Activated T-helper 2 cell treated with anti-CD3 and anti-CD28 coated beads, Interferon-gamma antibody, Interleukin-2, Interleukin-4, amounts not matched to agents 10 μg/mL and 5 μg/mL and 100 μg/mL, durations not matched to agents 14 hours and 24 hours and 36 hours (primary cell): ENCODE measurements around the gene MAPRE2. TPM values are rescaled to one million over a fixed set of nuclear protein-coding genes. Genes with fewer than 3 reads are reported as not detected.

Experiments
- DNase-seq: peaks from one replicate; pipeline ENCODE4 v3.0.0; 2021; ENCODE audit warnings: low spot score
- H3K27ac Mint-ChIP-seq: one replicate; pipeline ENCODE4 v1.8.0; 2021; ENCODE audit warnings: mixed read lengths
- H3K27me3 Mint-ChIP-seq: one replicate; pipeline ENCODE4 v1.8.0; 2021; ENCODE audit warnings: low read depth, mixed read lengths
- H3K36me3 Mint-ChIP-seq: one replicate; pipeline ENCODE4 v1.8.0; 2021; ENCODE audit warnings: low read depth, mixed read lengths
- H3K4me1 Mint-ChIP-seq: one replicate; pipeline ENCODE4 v1.8.0; 2021; ENCODE audit warnings: low read depth, mixed read lengths
- H3K4me3 Mint-ChIP-seq: one replicate; pipeline ENCODE4 v1.8.0; 2021; ENCODE audit warnings: low read depth, mild to moderate bottlenecking, moderate library complexity, mixed read lengths
- H3K9me3 Mint-ChIP-seq: one replicate; pipeline ENCODE4 v1.8.0; 2021; ENCODE audit warnings: mixed read lengths
- intact Hi-C: fragments of 100-400 bp; cut with micrococcal nuclease; formaldehyde crosslinking; loops from one replicate; pipeline ENCODE4 v1.15.1; 2023
- total RNA-seq: library from RNA; stranded (reverse); gene quantifications from 2 replicates; pipeline ENCODE4 v1.2.3, GENCODE V29; 2022

Gene MAPRE2
- total RNA-seq, 1 donor from 2014 or later: 42.7 TPM

DNA sequence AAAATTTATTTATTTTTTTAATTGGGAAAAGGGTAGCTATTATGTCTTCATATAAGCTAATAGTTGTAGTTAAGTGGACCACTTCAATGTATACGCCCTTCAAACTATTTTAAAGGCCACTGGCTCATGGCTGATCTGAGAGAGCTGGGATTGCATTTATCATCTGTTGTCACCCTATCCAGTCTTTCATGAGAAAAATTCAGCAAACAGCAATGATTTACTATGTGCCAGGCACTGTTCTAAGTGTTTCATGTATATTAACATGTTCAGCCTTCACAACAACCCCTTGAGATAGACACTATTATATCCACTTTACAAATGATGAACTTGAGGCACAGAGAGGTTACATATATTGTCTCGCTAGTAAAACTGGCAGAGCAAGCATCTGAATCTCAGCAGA lies 133.5 kb downstream of the MAPRE2 start:
- no peak for DNase-seq
- Mint-ChIP-seq H3K4me1 (peaks cover 15% of the 10 kb centered on the region), H3K9me3 (peaks cover 14% of the 10 kb centered on the region), H3K36me3 (no peaks in the 10 kb centered on the region), H3K4me3 (no peak overlapping the region), H3K27ac (no peak overlapping the region), H3K27me3 (no peaks in the 10 kb centered on the region)
- intact Hi-C loops: loop anchor here (5.0 kb wide), 1 partner anchor 147 kb away; no protein-coding TSS in a partner anchor

DNA sequence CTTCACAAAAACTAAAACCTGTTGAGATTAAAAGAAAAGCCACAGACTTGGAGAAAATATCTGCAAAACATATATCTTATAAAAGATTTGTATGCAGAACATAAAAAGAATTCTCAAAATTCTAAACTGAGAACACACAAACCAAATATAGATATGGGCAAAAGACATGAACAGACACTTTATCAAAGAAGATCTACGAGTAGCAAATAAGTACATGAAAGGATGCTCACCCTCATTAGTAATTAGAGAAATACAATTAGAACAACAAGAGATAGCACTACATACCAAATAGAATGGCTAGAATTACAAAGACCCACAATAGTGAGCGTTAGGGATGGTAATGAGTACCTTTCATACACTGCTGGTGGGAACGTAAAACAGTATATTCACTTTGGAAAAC lies 135.7 kb downstream of the MAPRE2 start:
- intact Hi-C loops: no loop called here
- Mint-ChIP-seq H3K4me3 (no peak overlapping the region), H3K27ac (no peak overlapping the region), H3K27me3 (no peaks in the 10 kb centered on the region), H3K36me3 (no peaks in the 10 kb centered on the region), H3K9me3 (peaks cover 14% of the 10 kb centered on the region), H3K4me1 (peaks cover 10% of the 10 kb centered on the region)
- no peak for DNase-seq

DNA sequence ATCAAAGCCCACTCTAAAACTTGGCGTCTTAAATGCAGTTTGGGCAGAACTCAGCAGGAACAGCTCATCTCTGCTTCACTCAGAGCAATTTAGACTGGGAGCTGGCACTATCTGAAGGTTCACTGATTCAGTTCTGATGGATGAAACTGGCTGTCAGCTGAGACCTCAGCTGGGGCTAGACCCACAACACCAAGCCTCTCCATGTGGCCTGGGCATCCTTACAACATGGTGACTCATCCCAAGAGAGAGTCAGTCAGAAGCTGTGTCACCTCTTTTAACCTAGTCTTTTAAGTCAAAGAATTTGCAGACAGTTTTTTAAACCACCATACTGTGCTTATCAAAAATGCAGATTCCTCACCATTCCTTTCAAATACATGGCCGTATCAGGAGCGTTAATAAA lies 137.0 kb downstream of the MAPRE2 start:
- no peak overlapping the region for H3K27ac Mint-ChIP-seq
- H3K27me3 Mint-ChIP-seq: no peaks in the 10 kb centered on the region
- H3K36me3 Mint-ChIP-seq: no peaks in the 10 kb centered on the region
- intact Hi-C loops: no loop called here
- DNase-seq: no peak
- peaks cover 14% of the 10 kb centered on the region for H3K9me3 Mint-ChIP-seq
- peaks cover 6% of the 10 kb centered on the region for H3K4me1 Mint-ChIP-seq
- H3K4me3 Mint-ChIP-seq: no peak overlapping the region

DNA sequence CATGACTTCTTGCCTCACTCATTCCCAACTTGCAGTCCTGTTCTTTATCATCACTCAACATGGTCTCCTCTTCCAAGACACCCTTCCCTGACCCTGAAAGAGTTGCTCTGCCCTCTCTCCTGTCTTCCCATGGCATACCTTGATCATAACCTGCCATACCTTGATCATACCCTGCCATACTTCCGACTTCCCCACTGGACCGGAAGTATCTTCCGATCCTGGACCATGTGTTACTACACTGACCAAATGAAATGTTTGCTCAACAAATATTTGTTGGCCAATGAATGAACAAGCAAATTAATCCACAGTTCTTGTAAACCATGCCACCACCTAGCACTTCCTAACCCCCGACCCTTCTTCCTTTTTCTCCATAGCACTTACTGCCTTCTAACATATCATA lies 138.7 kb downstream of the MAPRE2 start:
- no peaks in the 10 kb centered on the region for H3K27me3 Mint-ChIP-seq
- intact Hi-C loops: no loop called here
- H3K27ac Mint-ChIP-seq: no peak overlapping the region
- no peak for DNase-seq
- peaks cover 14% of the 10 kb centered on the region for H3K9me3 Mint-ChIP-seq
- H3K4me1 Mint-ChIP-seq: no peaks in the 10 kb centered on the region
- H3K36me3 Mint-ChIP-seq: no peaks in the 10 kb centered on the region
- H3K4me3 Mint-ChIP-seq: no peak overlapping the region

DNA sequence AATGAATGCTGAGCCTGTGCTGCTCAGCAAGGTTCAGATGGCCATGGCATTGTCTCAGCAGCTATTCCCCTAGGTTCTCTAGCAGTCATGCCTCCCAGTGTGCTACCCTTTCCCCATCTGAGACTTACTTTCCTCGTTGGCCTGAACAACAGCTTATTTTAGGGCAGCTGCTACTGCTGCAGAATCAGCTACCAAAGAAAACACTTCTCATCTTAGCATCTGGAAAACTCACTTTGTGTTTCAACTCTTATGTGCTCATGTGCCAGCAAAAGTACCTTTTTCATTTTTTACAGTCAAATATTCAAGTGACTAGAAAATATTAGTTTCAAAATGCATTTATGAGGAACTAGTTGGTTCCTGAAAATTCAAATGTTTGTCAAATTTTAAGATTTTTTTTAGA lies 139.2 kb downstream of the MAPRE2 start:
- Mint-ChIP-seq H3K27me3 (no peaks in the 10 kb centered on the region), H3K4me1 (no peaks in the 10 kb centered on the region), H3K4me3 (no peak overlapping the region), H3K36me3 (no peaks in the 10 kb centered on the region), H3K27ac (no peak overlapping the region), H3K9me3 (peaks cover 14% of the 10 kb centered on the region)
- no peak for DNase-seq
- intact Hi-C loops: no loop called here

DNA sequence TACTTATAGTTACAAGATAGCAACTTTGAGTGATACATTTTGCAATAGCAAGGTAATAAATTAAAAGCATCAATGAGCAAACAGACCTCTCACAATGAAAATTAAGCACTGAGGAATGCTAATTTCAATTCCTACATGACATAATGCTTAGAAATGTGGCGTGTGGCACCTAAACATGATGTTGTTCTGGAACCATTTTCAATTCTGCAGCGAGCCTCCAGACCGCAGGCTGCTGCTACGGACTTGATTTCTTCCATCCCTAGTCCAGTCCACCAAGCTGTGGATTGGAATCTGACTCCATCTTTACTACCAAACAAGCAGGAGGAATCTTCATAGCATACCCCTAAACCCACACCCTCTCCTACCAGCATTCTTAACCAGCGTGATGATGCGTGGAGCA lies 140.9 kb downstream of the MAPRE2 start:
- Mint-ChIP-seq H3K27ac (no peak overlapping the region), H3K4me1 (no peaks in the 10 kb centered on the region), H3K27me3 (no peaks in the 10 kb centered on the region), H3K36me3 (no peaks in the 10 kb centered on the region), H3K4me3 (no peak overlapping the region), H3K9me3 (peaks cover 2% of the 10 kb centered on the region)
- intact Hi-C loops: no loop called here
- DNase-seq: no peak

DNA sequence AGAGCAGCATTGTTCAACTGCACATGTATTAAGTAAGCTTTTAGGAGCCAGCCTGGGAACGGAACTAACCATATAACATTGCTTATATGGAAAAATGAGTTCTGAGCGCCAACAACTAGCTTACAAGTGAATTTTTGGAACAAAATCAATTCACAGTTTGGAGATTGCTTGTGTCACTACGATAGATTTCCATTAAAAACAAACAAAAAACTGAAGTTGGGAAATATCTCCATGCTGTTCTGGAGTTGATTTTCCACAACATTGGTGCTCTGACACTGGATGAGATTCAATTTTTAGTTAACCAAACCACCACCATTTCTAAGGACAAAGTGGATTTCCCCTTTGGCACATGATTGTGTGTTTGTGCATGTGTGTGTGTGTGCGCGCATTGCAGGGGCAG lies 142.7 kb downstream of the MAPRE2 start:
- H3K9me3 Mint-ChIP-seq: no peaks in the 10 kb centered on the region
- no peak for DNase-seq
- intact Hi-C loops: no loop called here
- no peak overlapping the region for H3K4me3 Mint-ChIP-seq
- H3K27me3 Mint-ChIP-seq: no peaks in the 10 kb centered on the region
- no peaks in the 10 kb centered on the region for H3K36me3 Mint-ChIP-seq
- H3K27ac Mint-ChIP-seq: no peak overlapping the region
- H3K4me1 Mint-ChIP-seq: no peaks in the 10 kb centered on the region

DNA sequence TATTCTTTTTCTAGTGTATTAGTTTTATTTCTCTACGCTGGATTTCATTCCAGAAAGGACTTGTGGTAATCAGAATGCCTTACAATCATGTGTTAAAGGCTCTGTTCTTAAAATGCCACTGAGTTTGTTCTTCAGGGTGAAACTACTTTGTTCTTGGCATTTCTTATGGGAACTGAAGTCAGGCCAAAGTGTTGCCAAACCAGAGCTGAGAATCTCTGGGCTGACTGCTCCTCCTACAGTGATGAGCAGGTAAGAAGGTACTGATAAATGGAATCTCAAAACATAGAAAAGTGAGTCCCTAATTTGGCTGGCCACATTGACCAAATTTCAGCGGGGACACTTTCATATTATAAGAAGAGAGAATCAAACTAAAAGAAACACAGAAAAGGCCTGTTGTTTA lies 144.6 kb downstream of the MAPRE2 start:
- Mint-ChIP-seq H3K27ac (no peak overlapping the region), H3K9me3 (no peaks in the 10 kb centered on the region), H3K4me1 (no peaks in the 10 kb centered on the region), H3K27me3 (no peaks in the 10 kb centered on the region), H3K36me3 (no peaks in the 10 kb centered on the region), H3K4me3 (no peak overlapping the region)
- no peak for DNase-seq
- intact Hi-C loops: no loop called here

DNA sequence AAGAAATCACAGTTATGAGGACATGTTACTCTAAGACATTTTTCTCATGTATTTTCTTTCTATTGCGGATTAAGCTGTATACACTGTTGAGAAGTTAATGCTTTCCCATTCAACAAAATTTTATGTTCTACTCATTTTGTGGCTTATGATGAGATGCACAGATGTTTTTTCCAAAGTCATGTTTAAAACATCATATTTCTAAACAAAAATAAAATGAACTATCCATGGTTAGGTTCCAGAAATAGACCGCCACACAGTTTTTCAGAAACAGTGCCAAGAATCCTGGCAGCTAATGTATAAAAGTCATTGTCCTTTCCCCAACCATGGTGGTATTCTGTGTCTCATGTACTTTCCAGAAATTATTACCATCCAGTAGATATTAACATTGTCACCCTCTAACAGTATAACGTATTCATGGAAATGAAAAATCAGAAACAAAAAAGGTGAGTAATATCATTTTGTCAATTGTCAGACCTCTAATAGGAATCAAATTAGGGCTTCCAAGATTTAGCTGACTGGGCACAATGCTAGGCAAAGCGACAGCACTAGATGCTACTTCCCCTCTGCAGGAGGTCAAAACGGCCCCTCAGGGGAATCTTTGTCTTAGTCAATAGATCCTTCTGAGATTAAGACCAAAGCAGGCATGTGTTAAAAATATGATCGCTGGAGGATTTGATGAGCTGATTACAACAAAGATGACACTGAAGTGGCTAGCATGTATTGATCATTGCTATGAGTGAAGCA lies 145.2 kb downstream of the MAPRE2 start:
- H3K9me3 Mint-ChIP-seq: no peaks in the 10 kb centered on the region
- intact Hi-C loops: no loop called here
- DNase-seq: no peak
- no peaks in the 10 kb centered on the region for H3K27me3 Mint-ChIP-seq
- no peak overlapping the region for H3K4me3 Mint-ChIP-seq
- H3K27ac Mint-ChIP-seq: no peak overlapping the region
- peaks cover 2% of the 10 kb centered on the region for H3K4me1 Mint-ChIP-seq
- H3K36me3 Mint-ChIP-seq: no peaks in the 10 kb centered on the region

DNA sequence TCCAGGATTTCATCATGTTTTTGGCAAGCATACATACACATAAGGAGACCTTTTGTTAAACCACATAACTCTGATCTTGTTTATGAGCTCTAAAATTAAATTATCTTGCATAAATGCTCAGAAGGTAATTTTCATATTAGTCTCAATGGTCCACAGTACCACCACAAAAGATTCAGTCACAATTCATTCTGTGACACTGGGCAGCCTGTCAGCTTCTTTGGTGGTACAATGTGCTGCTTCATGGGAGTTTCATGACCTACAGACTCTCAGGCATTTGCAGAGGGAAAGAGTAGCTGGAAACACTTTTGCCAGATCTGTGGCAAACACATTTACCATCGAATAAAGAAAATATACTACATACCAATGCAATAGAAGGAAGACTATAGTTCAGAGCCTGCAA lies 148.3 kb downstream of the MAPRE2 start:
- H3K27me3 Mint-ChIP-seq: no peaks in the 10 kb centered on the region
- no peak for DNase-seq
- H3K36me3 Mint-ChIP-seq: no peaks in the 10 kb centered on the region
- no peak overlapping the region for H3K4me3 Mint-ChIP-seq
- no peaks in the 10 kb centered on the region for H3K9me3 Mint-ChIP-seq
- peaks cover 7% of the 10 kb centered on the region for H3K4me1 Mint-ChIP-seq
- intact Hi-C loops: no loop called here
- H3K27ac Mint-ChIP-seq: no peak overlapping the region

DNA sequence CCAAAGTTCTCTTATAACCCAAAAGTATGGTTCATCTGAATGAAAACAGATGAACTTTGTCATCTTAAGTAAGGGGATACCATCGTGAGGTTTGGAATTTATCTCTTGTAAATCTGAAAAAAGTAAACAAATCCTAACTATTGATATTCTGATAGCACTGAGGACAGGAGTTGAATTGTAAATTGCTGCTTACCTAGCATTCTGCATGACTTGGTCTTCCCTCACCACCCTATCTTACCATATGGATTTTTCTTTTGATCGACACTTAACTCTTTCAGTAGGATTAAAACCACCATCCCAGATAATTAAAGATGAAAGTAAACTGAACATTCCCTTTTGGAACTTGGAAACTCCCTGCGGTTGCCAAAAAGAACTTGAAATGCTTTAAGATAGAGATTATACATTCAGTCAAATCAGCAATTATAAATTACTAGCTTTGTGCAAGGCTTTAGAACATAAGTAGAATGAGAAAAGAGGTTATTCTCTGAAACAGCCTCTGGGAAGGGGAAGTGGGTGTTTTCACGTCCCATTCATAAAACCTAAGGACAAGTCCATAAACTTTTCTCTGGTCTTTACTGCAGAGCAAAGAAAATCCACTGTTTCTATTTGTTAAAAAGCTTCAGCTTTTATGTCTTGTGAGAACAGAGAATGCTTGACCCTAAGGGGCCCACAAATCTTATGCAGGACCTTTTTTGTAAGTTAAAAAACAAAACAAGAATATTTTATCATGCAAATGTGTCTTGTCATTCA lies 149.9 kb downstream of the MAPRE2 start:
- H3K36me3 Mint-ChIP-seq: no peaks in the 10 kb centered on the region

DNA sequence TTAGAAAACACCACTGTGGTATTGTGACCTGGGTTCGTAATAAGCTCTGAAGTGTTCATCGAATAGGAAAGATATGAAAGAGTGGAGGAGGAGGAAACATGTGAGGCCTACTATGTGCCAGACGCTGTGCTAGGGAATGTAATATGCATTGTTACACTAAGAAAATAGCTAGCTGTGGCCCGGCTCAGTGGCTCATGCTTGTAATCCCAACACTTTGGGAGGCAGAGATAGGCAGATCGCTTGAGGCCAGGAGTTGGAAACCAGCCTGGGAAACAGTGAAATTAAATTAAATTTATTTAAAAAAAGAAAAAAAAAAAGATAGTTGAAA lies 150.4 kb downstream of the MAPRE2 start:
- intact Hi-C loops: no loop called here
- no peak overlapping the region for H3K4me3 Mint-ChIP-seq
- no peaks in the 10 kb centered on the region for H3K9me3 Mint-ChIP-seq
- H3K27ac Mint-ChIP-seq: no peak overlapping the region
- DNase-seq: no peak
- H3K27me3 Mint-ChIP-seq: no peaks in the 10 kb centered on the region
- no peaks in the 10 kb centered on the region for H3K36me3 Mint-ChIP-seq
- H3K4me1 Mint-ChIP-seq: peaks cover 7% of the 10 kb centered on the region

More for the DNA sequence above, 149.9 kb downstream of the MAPRE2 start:
- Mint-ChIP-seq H3K4me1 (peaks cover 7% of the 10 kb centered on the region), H3K27me3 (no peaks in the 10 kb centered on the region), H3K4me3 (no peak overlapping the region), H3K9me3 (no peaks in the 10 kb centered on the region), H3K27ac (no peak overlapping the region)
- DNase-seq: no peak
- intact Hi-C loops: no loop called here

DNA sequence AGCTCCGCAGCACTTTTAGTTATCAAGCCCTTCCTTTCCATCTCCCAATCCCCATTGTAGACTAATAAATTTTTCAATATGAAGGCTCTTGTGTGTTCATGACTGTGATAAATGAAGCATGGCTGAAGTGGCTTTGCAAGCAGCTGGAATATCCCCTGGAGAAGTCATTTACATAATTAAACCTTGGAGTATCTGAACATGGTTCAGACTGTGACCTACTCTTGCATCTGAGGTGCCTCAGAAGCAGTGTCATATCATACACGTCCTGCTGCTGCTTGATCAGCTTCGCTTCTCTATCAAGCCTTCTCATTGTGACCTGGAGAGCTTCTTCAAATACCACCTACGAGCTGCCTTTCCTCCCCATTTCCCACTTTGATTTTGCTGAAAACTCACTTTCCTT lies 151.2 kb downstream of the MAPRE2 start:
- intact Hi-C loops: no loop called here
- no peaks in the 10 kb centered on the region for H3K36me3 Mint-ChIP-seq

More for the DNA sequence above, 151.2 kb downstream of the MAPRE2 start:
- H3K9me3 Mint-ChIP-seq: no peaks in the 10 kb centered on the region
- no peak overlapping the region for H3K27ac Mint-ChIP-seq
- no peaks in the 10 kb centered on the region for H3K27me3 Mint-ChIP-seq
- DNase-seq: no peak
- H3K4me1 Mint-ChIP-seq: peaks cover 7% of the 10 kb centered on the region
- no peak overlapping the region for H3K4me3 Mint-ChIP-seq
